HL-60 (cell line): Measurements from ENCODE around the gene SLIT1.

Source experiments
- DNase-seq, 2 experiments: peaks; one replicate each; pipeline ENCODE4 v3.0.0-alpha.2; 2010 to 2020; ENCODE audit warnings: low read depth in 1 of 2, low spot score in 1 of 2
- H3K27ac ChIP-seq: fragments of 250-450 bp; sonication (Bioruptor Pico); replicated peaks from 2 replicates; pipeline ENCODE4 v1.5.1; 2020; ENCODE audit warnings: mild to moderate bottlenecking, moderate library complexity
- H3K27me3 ChIP-seq: fragments of 250-450 bp; sonication (Bioruptor Pico); 2 replicates; pipeline ENCODE4 v1.5.1; 2021; ENCODE audit warnings: mild to moderate bottlenecking, moderate library complexity; ENCODE audit not compliant: insufficient read depth, poor library complexity, severe bottlenecking
- H3K4me3 ChIP-seq: replicated peaks from 2 replicates; pipeline ENCODE4 v1.5.1; 2011; ENCODE audit warnings: mild to moderate bottlenecking, control low read depth, low read length; ENCODE audit not compliant: insufficient read depth
- GABPA ChIP-seq: IDR thresholded peaks from 2 replicates; pipeline ENCODE4 v1.6.1; 2012; ENCODE audit warnings: low read depth
- POLR2AphosphoS5 ChIP-seq: IDR thresholded peaks from 2 replicates; pipeline ENCODE4 v1.6.1; 2012; ENCODE audit warnings: low read depth
- SPI1 ChIP-seq: IDR thresholded peaks from 2 replicates; pipeline ENCODE4 v1.6.1; 2012; ENCODE audit warnings: low read depth, mild to moderate bottlenecking, borderline replicate concordance
- TF ChIP-seq, protein P1 (sequence below): IDR thresholded peaks from 2 replicates; pipeline ENCODE4 v1.6.1; 2012; ENCODE audit warnings: low read depth; ENCODE audit not compliant: insufficient replicate concordance
- TF ChIP-seq, protein P2 (sequence below): IDR thresholded peaks from one replicate; pipeline ENCODE4 v1.5.1; 2011; ENCODE audit warnings: low read length, control low read depth, inconsistent platforms; ENCODE audit not compliant: insufficient read depth

Gene SLIT1

DNA sequence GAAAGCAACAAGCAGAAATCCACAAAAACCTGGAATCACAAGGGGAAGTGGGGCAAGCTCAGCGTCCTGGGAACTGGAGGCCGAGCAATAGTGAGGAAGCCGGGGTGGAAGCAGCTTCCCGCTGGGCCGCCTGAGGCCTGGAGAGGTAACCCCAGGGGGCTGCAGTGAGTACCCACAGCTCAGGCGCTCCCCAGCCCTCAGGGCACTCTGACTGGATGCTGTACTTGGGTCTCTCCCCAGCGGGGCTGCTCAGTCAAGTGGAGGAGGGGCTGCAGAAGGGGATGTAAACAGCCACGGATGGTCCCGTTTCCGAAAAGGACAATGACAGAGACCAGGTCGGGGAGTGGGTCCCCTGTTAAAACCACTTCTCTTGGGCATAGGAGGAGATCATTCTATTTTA is 50.3 kb downstream of the SLIT1 start:
- no peak overlapping the region for H3K27ac ChIP-seq
- peaks cover 3% of the 10 kb centered on the region for H3K27me3 ChIP-seq
- no peak overlapping the region for H3K4me3 ChIP-seq
- TF ChIP-seq SPI1 (no peak), POLR2AphosphoS5 (no peak), GABPA (no peak)
- TF ChIP-seq, protein P1, sequence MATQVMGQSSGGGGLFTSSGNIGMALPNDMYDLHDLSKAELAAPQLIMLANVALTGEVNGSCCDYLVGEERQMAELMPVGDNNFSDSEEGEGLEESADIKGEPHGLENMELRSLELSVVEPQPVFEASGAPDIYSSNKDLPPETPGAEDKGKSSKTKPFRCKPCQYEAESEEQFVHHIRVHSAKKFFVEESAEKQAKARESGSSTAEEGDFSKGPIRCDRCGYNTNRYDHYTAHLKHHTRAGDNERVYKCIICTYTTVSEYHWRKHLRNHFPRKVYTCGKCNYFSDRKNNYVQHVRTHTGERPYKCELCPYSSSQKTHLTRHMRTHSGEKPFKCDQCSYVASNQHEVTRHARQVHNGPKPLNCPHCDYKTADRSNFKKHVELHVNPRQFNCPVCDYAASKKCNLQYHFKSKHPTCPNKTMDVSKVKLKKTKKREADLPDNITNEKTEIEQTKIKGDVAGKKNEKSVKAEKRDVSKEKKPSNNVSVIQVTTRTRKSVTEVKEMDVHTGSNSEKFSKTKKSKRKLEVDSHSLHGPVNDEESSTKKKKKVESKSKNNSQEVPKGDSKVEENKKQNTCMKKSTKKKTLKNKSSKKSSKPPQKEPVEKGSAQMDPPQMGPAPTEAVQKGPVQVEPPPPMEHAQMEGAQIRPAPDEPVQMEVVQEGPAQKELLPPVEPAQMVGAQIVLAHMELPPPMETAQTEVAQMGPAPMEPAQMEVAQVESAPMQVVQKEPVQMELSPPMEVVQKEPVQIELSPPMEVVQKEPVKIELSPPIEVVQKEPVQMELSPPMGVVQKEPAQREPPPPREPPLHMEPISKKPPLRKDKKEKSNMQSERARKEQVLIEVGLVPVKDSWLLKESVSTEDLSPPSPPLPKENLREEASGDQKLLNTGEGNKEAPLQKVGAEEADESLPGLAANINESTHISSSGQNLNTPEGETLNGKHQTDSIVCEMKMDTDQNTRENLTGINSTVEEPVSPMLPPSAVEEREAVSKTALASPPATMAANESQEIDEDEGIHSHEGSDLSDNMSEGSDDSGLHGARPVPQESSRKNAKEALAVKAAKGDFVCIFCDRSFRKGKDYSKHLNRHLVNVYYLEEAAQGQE, result no peak
- TF ChIP-seq, protein P2, sequence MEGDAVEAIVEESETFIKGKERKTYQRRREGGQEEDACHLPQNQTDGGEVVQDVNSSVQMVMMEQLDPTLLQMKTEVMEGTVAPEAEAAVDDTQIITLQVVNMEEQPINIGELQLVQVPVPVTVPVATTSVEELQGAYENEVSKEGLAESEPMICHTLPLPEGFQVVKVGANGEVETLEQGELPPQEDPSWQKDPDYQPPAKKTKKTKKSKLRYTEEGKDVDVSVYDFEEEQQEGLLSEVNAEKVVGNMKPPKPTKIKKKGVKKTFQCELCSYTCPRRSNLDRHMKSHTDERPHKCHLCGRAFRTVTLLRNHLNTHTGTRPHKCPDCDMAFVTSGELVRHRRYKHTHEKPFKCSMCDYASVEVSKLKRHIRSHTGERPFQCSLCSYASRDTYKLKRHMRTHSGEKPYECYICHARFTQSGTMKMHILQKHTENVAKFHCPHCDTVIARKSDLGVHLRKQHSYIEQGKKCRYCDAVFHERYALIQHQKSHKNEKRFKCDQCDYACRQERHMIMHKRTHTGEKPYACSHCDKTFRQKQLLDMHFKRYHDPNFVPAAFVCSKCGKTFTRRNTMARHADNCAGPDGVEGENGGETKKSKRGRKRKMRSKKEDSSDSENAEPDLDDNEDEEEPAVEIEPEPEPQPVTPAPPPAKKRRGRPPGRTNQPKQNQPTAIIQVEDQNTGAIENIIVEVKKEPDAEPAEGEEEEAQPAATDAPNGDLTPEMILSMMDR, result no peak
- no peak for DNase-seq

DNA sequence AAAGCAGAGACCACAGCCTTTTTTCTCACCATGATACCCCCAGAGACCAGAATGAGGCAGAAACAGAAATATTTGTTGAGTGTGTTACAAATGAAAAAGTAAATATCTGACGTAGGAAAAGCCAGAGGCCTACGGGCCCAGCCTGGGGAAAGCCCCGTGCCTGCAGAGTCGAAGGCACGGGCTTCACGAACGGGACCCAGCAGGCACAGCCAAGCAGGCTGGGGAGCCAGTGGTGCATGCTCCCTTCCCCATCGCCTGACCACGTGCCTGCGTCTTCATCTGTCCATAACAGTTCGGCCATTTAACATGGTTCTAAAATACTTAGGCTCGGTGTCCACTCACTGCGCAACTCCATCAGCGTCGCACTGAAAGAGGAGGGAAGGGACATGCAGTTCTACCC is 50.8 kb downstream of the SLIT1 start:
- H3K27me3 ChIP-seq, result peaks cover 4% of the 10 kb centered on the region
- TF ChIP-seq, protein P2, result no peak
- TF ChIP-seq POLR2AphosphoS5 (no peak), SPI1 (no peak), GABPA (no peak)
- TF ChIP-seq, protein P1, result no peak
- no peak overlapping the region for H3K27ac ChIP-seq
- H3K4me3 ChIP-seq, result no peak overlapping the region
- no peak for DNase-seq

DNA sequence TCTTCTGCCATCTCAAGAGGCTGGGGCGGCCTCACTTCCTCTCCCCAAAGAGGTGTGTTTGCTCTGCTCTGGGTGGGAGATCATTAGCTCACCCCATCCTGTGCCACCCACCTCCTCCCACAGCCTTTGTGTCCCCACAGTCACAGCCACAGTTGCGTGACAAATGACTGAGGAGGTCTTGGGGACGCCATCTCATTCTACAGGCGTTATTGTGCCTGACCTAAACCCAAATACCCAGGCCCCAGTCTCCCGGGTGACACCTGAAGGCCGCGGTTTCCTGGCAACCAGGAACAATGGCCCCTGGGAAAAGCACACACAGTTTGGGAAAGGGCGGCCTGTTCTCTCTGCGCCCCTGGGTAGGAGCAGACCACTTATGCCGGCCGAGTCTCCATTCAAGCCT is 51.6 kb downstream of the SLIT1 start:
- Histone ChIP-seq H3K4me3 (no peak overlapping the region), H3K27me3 (peaks cover 7% of the 10 kb centered on the region), H3K27ac (no peak overlapping the region)
- TF ChIP-seq POLR2AphosphoS5 (no peak), SPI1 (no peak), GABPA (no peak)
- TF ChIP-seq, protein P2, result no peak
- TF ChIP-seq, protein P1, result no peak
- DNase-seq, result no peak
